Hepatocyte (in vitro differentiated cells): ENCODE measurements around the gene LLGL2. TPM values are rescaled to one million over a fixed set of nuclear protein-coding genes. Genes with fewer than 3 reads are reported as not detected.

ENCODE experiments used
- DNase-seq: peaks from one replicate; pipeline ENCODE4 v3.0.0-alpha.2; 2016; ENCODE audit warnings: low spot score
- H2AFZ ChIP-seq: fragments of 200-600 bp; sonication (generic); 2 replicates; pipeline ENCODE4 v1.6.0; 2016; ENCODE audit warnings: antibody characterized with exemption, mild to moderate bottlenecking
- H3K27ac ChIP-seq: fragments of 200-600 bp; sonication (generic); 2 replicates; pipeline ENCODE4 v1.5.1; 2016; ENCODE audit warnings: mild to moderate bottlenecking
- H3K27me3 ChIP-seq: fragments of 200-600 bp; sonication (generic); 2 replicates; pipeline ENCODE4 v1.6.1; 2016
- H3K36me3 ChIP-seq: fragments of 200-600 bp; sonication (generic); replicated peaks from 2 replicates; pipeline ENCODE4 v1.5.1; 2016; ENCODE audit warnings: low read depth; ENCODE audit not compliant: insufficient read depth
- H3K4me1 ChIP-seq: fragments of 200-600 bp; sonication (generic); 2 replicates; pipeline ENCODE4 v1.5.1; 2016; ENCODE audit warnings: mild to moderate bottlenecking, moderate library complexity; ENCODE audit not compliant: insufficient read depth
- H3K4me2 ChIP-seq: fragments of 200-600 bp; sonication (generic); 2 replicates; pipeline ENCODE4 v1.6.0; 2016
- H3K4me3 ChIP-seq: fragments of 200-600 bp; sonication (generic); 2 replicates; pipeline ENCODE4 v1.5.1; 2016; ENCODE audit warnings: mild to moderate bottlenecking
- H3K79me2 ChIP-seq: fragments of 200-600 bp; sonication (generic); 2 replicates; pipeline ENCODE4 v1.6.0; 2017; ENCODE audit warnings: mild to moderate bottlenecking
- H3K9me2 ChIP-seq: fragments of 200-600 bp; sonication (generic); replicated peaks from 2 replicates; pipeline ENCODE4 v1.6.0; 2017; ENCODE audit warnings: mild to moderate bottlenecking; ENCODE audit not compliant: insufficient read depth
- H3K9me3 ChIP-seq: fragments of 200-600 bp; sonication (generic); 2 replicates; pipeline ENCODE4 v1.5.1; 2016; ENCODE audit warnings: low read depth, mild to moderate bottlenecking
- H4K20me1 ChIP-seq: fragments of 200-600 bp; sonication (generic); 2 replicates; pipeline ENCODE4 v1.6.0; 2016; ENCODE audit warnings: mild to moderate bottlenecking; ENCODE audit not compliant: insufficient read depth, poor library complexity, severe bottlenecking
- EZH2 ChIP-seq: fragments of 200-600 bp; sonication (generic); IDR thresholded peaks from 2 replicates; pipeline ENCODE4 v1.6.1; 2016; ENCODE audit warnings: antibody characterized with exemption, mild to moderate bottlenecking, borderline replicate concordance
- EZH2phosphoT487 ChIP-seq: fragments of 200-600 bp; sonication (generic); IDR thresholded peaks from one replicate; pipeline ENCODE4 v1.6.1; 2018; ENCODE audit warnings: antibody characterized with exemption, mild to moderate bottlenecking, low read depth, moderate library complexity; ENCODE audit not compliant: unreplicated experiment, severe bottlenecking
- WGBS: methylation state at CpG from one replicate; pipeline ENCODE4 v1.1.6; 2016; ENCODE audit warnings: low lambda C conversion rate; ENCODE audit errors: missing lambda C conversion rate; 5-methylcytosine and 5-hydroxymethylcytosine counted together
- polyA plus RNA-seq: library from polyadenylated mRNA; unstranded; fragments of >200 nt; fragmentation: Nextera tagmentation; extraction: Ambion mirVana; gene quantifications from 2 replicates; pipeline ENCODE4 v1.2.1, GENCODE V29; 2016
- total RNA-seq: library from RNA; depleted of rRNA; stranded (reverse); fragments of >200 nt; gene quantifications from 2 replicates; pipeline ENCODE4 v1.2.3, GENCODE V29; 2014
- TF ChIP-seq, protein P1 (sequence below): fragments of 200-600 bp; sonication (generic); IDR thresholded peaks from 2 replicates; pipeline ENCODE4 v1.5.1; 2016; ENCODE audit warnings: antibody characterized with exemption, mild to moderate bottlenecking; ENCODE audit not compliant: poor library complexity

Gene LLGL2
- total and polyA plus RNA-seq, 2 experiments from 2014 or later, result 81.8 to 154 TPM

DNA sequence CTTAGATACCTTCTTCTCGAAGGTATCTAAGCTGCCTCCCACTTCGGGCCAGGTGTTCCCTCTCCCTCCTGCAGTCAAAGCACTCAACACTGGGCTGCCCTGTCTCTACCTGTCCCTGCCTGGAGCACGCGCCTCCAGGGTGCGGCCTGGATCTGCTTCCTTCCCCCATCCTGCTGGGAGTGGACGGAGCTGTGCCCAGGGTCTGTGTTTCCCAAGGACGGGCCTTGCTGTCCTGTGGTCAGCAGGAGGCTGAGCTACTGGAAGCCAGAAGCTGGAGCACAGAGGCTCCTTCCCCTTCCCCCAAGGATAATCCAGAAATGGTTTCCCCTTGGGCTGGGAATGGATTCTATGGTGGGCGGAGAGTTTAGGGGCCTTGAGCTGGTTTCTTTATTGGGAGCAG is 16.7 kb downstream of the LLGL2 start:
- H3K27ac ChIP-seq, result peak overlapping the region; percentile 92
- peaks cover 71% of the 10 kb centered on the region for H3K79me2 ChIP-seq
- H3K9me3 ChIP-seq, result no peaks in the 10 kb centered on the region
- no peaks in the 10 kb centered on the region for H3K9me2 ChIP-seq
- no peak overlapping the region for H3K4me3 ChIP-seq
- peak overlapping the region; percentile 49 for H3K4me2 ChIP-seq
- H4K20me1 ChIP-seq, result no peaks in the 10 kb centered on the region
- H2AFZ ChIP-seq, result no peak overlapping the region
- H3K4me1 ChIP-seq, result peaks cover 49% of the 10 kb centered on the region
- no peak for DNase-seq
- 86% methylated on average over 8 of the region's 8 CpGs for WGBS
- TF ChIP-seq EZH2phosphoT487 (no peak), EZH2 (no peak)
- TF ChIP-seq, protein P1, sequence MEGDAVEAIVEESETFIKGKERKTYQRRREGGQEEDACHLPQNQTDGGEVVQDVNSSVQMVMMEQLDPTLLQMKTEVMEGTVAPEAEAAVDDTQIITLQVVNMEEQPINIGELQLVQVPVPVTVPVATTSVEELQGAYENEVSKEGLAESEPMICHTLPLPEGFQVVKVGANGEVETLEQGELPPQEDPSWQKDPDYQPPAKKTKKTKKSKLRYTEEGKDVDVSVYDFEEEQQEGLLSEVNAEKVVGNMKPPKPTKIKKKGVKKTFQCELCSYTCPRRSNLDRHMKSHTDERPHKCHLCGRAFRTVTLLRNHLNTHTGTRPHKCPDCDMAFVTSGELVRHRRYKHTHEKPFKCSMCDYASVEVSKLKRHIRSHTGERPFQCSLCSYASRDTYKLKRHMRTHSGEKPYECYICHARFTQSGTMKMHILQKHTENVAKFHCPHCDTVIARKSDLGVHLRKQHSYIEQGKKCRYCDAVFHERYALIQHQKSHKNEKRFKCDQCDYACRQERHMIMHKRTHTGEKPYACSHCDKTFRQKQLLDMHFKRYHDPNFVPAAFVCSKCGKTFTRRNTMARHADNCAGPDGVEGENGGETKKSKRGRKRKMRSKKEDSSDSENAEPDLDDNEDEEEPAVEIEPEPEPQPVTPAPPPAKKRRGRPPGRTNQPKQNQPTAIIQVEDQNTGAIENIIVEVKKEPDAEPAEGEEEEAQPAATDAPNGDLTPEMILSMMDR, result no peak
- H3K36me3 ChIP-seq, result no peaks in the 10 kb centered on the region
- no peaks in the 10 kb centered on the region for H3K27me3 ChIP-seq

DNA sequence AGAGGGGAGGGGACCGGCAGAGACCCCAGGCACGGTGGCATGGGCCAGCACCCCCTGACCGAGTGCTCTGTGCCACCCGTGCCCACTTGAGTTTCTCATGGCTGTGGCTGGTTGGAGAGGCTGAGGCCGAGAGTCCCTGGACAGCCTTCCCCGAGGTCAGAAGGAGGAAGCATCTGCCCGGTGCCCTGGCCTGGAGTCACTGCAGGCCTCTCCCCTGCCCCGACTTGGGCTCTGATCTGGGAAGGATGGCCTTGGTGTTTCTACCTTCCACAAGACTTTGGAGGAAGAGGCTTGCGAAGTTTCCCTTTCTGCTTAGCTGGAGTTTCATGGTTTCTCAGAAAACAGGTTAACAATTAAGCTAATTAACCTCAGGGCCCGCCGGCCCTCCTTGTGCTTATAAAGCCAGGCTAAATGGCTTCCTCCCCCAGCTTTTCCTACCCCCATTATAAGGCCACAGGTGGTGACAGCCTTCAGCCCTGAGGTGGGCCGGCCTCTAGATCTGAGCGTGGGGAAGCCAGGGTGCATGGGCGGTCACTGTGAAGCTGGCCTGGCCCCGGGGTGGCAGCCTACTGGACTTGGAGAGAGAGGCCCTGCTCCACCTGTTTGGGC is 17.3 kb downstream of the LLGL2 start:
- TF ChIP-seq, protein P1, result no peak
- WGBS, result 59% methylated on average over 13 of the region's 15 CpGs
- peaks cover 65% of the 10 kb centered on the region for H3K79me2 ChIP-seq
- no peaks in the 10 kb centered on the region for H3K36me3 ChIP-seq
- H3K27ac ChIP-seq, result peak overlapping the region; percentile 92
- no peaks in the 10 kb centered on the region for H3K9me3 ChIP-seq
- no peaks in the 10 kb centered on the region for H3K9me2 ChIP-seq
- H4K20me1 ChIP-seq, result no peaks in the 10 kb centered on the region
- H2AFZ ChIP-seq, result no peak overlapping the region
- H3K27me3 ChIP-seq, result no peaks in the 10 kb centered on the region
- peaks cover 45% of the 10 kb centered on the region for H3K4me1 ChIP-seq
- no peak for DNase-seq
- H3K4me3 ChIP-seq, result no peak overlapping the region
- H3K4me2 ChIP-seq, result peak overlapping the region; percentile 49

DNA sequence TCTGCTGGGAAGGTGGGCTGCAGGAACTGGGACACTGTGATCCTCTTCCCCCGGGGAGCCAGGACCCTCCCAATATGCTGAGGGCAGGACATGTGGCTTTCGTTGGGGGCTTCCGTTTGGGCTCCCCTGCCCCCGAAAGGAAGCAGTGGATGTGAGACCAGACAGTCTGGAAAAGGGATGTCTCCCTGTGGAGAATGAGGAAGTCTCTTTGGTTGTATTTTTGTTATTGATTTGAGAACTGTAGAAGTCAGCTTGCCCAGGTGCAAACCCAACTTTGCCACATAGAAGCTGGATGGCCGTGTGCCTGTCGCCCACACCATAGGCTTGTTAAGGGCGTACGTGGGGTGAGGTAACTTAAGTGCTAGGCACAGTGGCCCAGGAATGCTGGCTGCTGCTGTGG is 18.8 kb downstream of the LLGL2 start:
- Histone ChIP-seq H3K9me3 (no peaks in the 10 kb centered on the region), H3K4me1 (peaks cover 40% of the 10 kb centered on the region), H3K4me3 (no peak overlapping the region), H3K36me3 (no peaks in the 10 kb centered on the region), H3K27me3 (no peaks in the 10 kb centered on the region), H4K20me1 (no peaks in the 10 kb centered on the region), H2AFZ (no peak overlapping the region), H3K27ac (no peak overlapping the region), H3K4me2 (no peak overlapping the region), H3K79me2 (peaks cover 58% of the 10 kb centered on the region), H3K9me2 (no peaks in the 10 kb centered on the region)
- no peak for DNase-seq
- 84% methylated on average over 8 of the region's 8 CpGs for WGBS
- TF ChIP-seq EZH2phosphoT487 (no peak), EZH2 (no peak)
- TF ChIP-seq, protein P1, result no peak

DNA sequence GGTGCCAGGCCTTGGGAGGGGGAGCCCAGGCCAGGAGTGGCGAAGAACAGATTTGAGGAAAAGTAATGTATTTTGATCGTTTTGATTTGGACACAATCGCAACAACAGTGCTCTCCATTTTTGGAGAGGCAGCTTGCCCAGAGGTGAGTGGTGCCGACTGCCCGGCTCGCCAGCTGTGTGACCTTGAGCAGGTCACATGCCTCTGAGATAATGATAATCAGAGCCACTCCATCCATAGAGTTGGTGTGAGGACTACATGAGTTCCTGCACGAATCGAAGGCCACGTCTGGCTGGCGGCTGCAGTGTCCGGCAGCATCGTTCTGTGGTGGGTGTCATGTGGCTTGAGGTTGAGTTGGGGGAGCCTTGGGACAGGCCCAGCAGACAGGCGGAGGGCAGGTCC is 20.7 kb downstream of the LLGL2 start:
- no peaks in the 10 kb centered on the region for H3K9me3 ChIP-seq
- no peaks in the 10 kb centered on the region for H3K36me3 ChIP-seq
- TF ChIP-seq, protein P1, result no peak
- TF ChIP-seq EZH2phosphoT487 (no peak), EZH2 (no peak)
- WGBS, result 95% methylated on average over 13 of the region's 13 CpGs
- H3K9me2 ChIP-seq, result no peaks in the 10 kb centered on the region
- peaks cover 45% of the 10 kb centered on the region for H3K4me1 ChIP-seq
- H2AFZ ChIP-seq, result no peak overlapping the region
- H4K20me1 ChIP-seq, result no peaks in the 10 kb centered on the region
- H3K4me3 ChIP-seq, result no peak overlapping the region
- H3K4me2 ChIP-seq, result no peak overlapping the region
- no peak overlapping the region for H3K27ac ChIP-seq
- H3K79me2 ChIP-seq, result peaks cover 44% of the 10 kb centered on the region
- DNase-seq, result no peak
- no peaks in the 10 kb centered on the region for H3K27me3 ChIP-seq
